Tibial nerve (tissue), 3 donors: Measurements from ENCODE around the gene OSBPL8.

Source experiments
- CTCF ChIP-seq, 5 experiments: fragments of 200-600 bp in 3 of 5; fragments of 450-650 bp in 2 of 5; sonication (generic) in 3 of 5; IDR thresholded peaks; one replicate each; pipeline ENCODE4 v1.5.1; 2016 to 2019; ENCODE audit warnings: antibody characterized with exemption in 5 of 5, mild to moderate bottlenecking in 3 of 5, moderate library complexity in 2 of 5
- POLR2A ChIP-seq, 2 donors: fragments of 450-650 bp; IDR thresholded peaks; one replicate each; pipeline ENCODE4 v1.6.1; 2017; ENCODE audit warnings: antibody characterized with exemption in 2 of 2, mild to moderate bottlenecking in 2 of 2, moderate library complexity in 2 of 2

GRCh38 chr12:76410781-76411180 is 148.8 kb downstream of the OSBPL8 start:
- TF ChIP-seq POLR2A (IDR thresholded peaks at IDR 0.05) (no peak), CTCF (IDR thresholded peaks at IDR 0.05) (no peak)
